HepG2 (cell line): Measurements from ENCODE around the gene POU3F1. TPM values are rescaled to one million over a fixed set of nuclear protein-coding genes. Genes with fewer than 3 reads are reported as not detected.

ENCODE experiments used
- ATAC-seq: fragments of 200-7000 bp; cut with Tn5 transposase; 3 replicates; pipeline ENCODE4 v1.9.1; 2020; ENCODE audit warnings: mild to moderate bottlenecking, moderate library complexity
- BruUV-seq: library from RNA; stranded (reverse); fragments of 400-500 nt; replicated peaks from 2 replicates; lab custom pipeline; 2021; lab: Mats Ljungman, UMichigan
- CTCF ChIA-PET: fragments of 300-600 bp; formaldehyde crosslinking; extraction: SDS; loops from one replicate; lab custom pipeline; 2021; ENCODE audit warnings: low total read pairs, inconsistent platforms, low intra/inter-chr PET ratio; lab: Yijun Ruan, JAX
- POLR2A ChIA-PET: fragments of 350-600 bp; sonication (Branson Sonifier 250); formaldehyde crosslinking; loops from one replicate; lab custom pipeline; 2020; ENCODE audit warnings: antibody characterized with exemption, inconsistent platforms; lab: Yijun Ruan, JAX
- DNase-seq: peaks from one replicate; pipeline ENCODE4 v3.0.0-alpha.2; 2015; ENCODE audit warnings: low spot score
- FAIRE-seq: peaks from 3 replicates; lab custom pipeline; 2011; peaks lifted over from hg19 to GRCh38; lab: Jason Lieb, UNC
- H2AFZ ChIP-seq: one replicate; pipeline ENCODE4 v1.6.1; 2011; ENCODE audit warnings: low read length, inconsistent platforms
- H3K27ac ChIP-seq: fragments of 300-600 bp; 3 replicates; pipeline ENCODE4 v1.8.0; 2011; ENCODE audit warnings: mixed run types, mild to moderate bottlenecking, mixed read lengths, low read length, inconsistent platforms; ENCODE audit not compliant: insufficient read depth; ENCODE audit errors: extremely low read length
- H3K27me3 ChIP-seq, 2 experiments: fragments of 200-600 bp in 1 of 2; 2 replicates in 1 of 2; 3 replicates in 1 of 2; pipeline versions ENCODE4 v1.6.0 to v1.8.0; 2011; ENCODE audit warnings: low read length in 2 of 2, mild to moderate bottlenecking in 2 of 2, moderate library complexity in 2 of 2, inconsistent platforms in 1 of 2; ENCODE audit not compliant: insufficient read depth in 2 of 2, control insufficient read depth in 1 of 2
- H3K36me3 ChIP-seq, 2 experiments: fragments of 200-600 bp in 1 of 2; replicated peaks in 1 of 2; 2 replicates in 1 of 2; 3 replicates in 1 of 2; pipeline versions ENCODE4 v1.5.1 to v1.8.0; 2011; ENCODE audit warnings: low read length in 2 of 2, inconsistent platforms in 1 of 2; ENCODE audit not compliant: insufficient read depth in 2 of 2, control insufficient read depth in 1 of 2
- H3K4me1 ChIP-seq: 2 replicates; pipeline ENCODE4 v1.5.1; 2012; ENCODE audit warnings: low read length, inconsistent platforms; ENCODE audit not compliant: insufficient read depth
- H3K4me2 ChIP-seq: 2 replicates; pipeline ENCODE4 v1.6.0; 2011; ENCODE audit warnings: low read depth, low read length, inconsistent platforms
- H3K4me3 ChIP-seq, 3 experiments: fragments of 200-600 bp in 1 of 3; sonication (generic), shearing (Covaris generic) in 1 of 3; replicated peaks in 1 of 3; 2 replicates each; pipeline ENCODE4 v1.5.1; 2011 to 2016; ENCODE audit warnings: low read length in 3 of 3, inconsistent platforms in 2 of 3, low read depth in 2 of 3, mild to moderate bottlenecking in 2 of 3, control low read depth in 1 of 3, mixed read lengths in 1 of 3; ENCODE audit not compliant: insufficient read depth in 1 of 3
- H3K79me2 ChIP-seq: one replicate; pipeline ENCODE4 v1.6.1; 2011; ENCODE audit warnings: low read length, inconsistent platforms; ENCODE audit not compliant: insufficient read depth
- H3K9ac ChIP-seq: 2 replicates; pipeline ENCODE4 v1.6.0; 2011; ENCODE audit warnings: mild to moderate bottlenecking, low read depth, low read length, inconsistent platforms; ENCODE audit not compliant: insufficient read depth
- H3K9me3 ChIP-seq: 2 replicates; pipeline ENCODE4 v1.5.1; 2012; ENCODE audit warnings: mild to moderate bottlenecking, low read length
- H4K20me1 ChIP-seq: 2 replicates; pipeline ENCODE4 v1.6.0; 2011; ENCODE audit warnings: inconsistent platforms, mild to moderate bottlenecking, low read length, moderate library complexity; ENCODE audit not compliant: insufficient read depth
- CAMTA2 ChIP-seq: sonication (generic); formaldehyde crosslinking; IDR thresholded peaks from 2 replicates; pipeline ENCODE4 v1.4.0; 2020; ENCODE audit warnings: mild to moderate bottlenecking, missing genetic modification reagents, borderline replicate concordance
- FOXC1 ChIP-seq: sonication (generic); formaldehyde crosslinking; IDR thresholded peaks from 2 replicates; pipeline ENCODE4 v1.8.0; 2022; ENCODE audit warnings: mild to moderate bottlenecking, missing genetic modification reagents, borderline replicate concordance
- HOXA3 ChIP-seq: sonication (generic); formaldehyde crosslinking; IDR thresholded peaks from 2 replicates; pipeline ENCODE4 v1.5.0; 2020; ENCODE audit warnings: missing genetic modification reagents
- JUN ChIP-seq: sonication (generic); formaldehyde crosslinking; IDR thresholded peaks from 2 replicates; pipeline ENCODE4 v1.4.0; 2020; ENCODE audit warnings: mild to moderate bottlenecking, missing genetic modification reagents
- JUND ChIP-seq: sonication (generic); formaldehyde crosslinking; IDR thresholded peaks from 2 replicates; pipeline ENCODE4 v1.8.0; 2022; ENCODE audit warnings: mild to moderate bottlenecking, missing genetic modification reagents
- KLF16 ChIP-seq, 2 experiments: sonication (generic) in 1 of 2; formaldehyde crosslinking in 1 of 2; IDR thresholded peaks; 2 replicates each; pipeline versions ENCODE4 v1.6.1 to v1.8.0; 2016 to 2023; ENCODE audit warnings: missing genetic modification reagents in 2 of 2, missing compliant biosample characterization in 1 of 2
- TRIM24 ChIP-seq: sonication (generic); formaldehyde crosslinking; IDR thresholded peaks from 2 replicates; pipeline ENCODE4 v1.8.0; 2022; ENCODE audit warnings: mild to moderate bottlenecking, missing genetic modification reagents
- ZNF317 ChIP-seq: sonication (generic); formaldehyde crosslinking; IDR thresholded peaks from 2 replicates; pipeline ENCODE4 v1.5.0; 2020; ENCODE audit warnings: mild to moderate bottlenecking, missing genetic modification reagents
- WGBS: methylation state at CpG from one replicate; pipeline ENCODE4 v1.1.6; 2017; ENCODE audit warnings: low lambda C conversion rate; 5-methylcytosine and 5-hydroxymethylcytosine counted together
- in situ Hi-C: cut with HindIII; loops from 2 replicates; pipeline ENCODE4 v1.10.0; 2017; ENCODE audit warnings: low pct_unique_long_range_greater_than_20kb; ENCODE audit not compliant: extremely low pct_ligation_motif_present
- intact Hi-C: fragments of 100-400 bp; cut with micrococcal nuclease; formaldehyde crosslinking; loops from one replicate; pipeline ENCODE4 v1.10.0; 2022; ENCODE audit not compliant: unreplicated experiment
- polyA plus RNA-seq, 8 experiments: library from polyadenylated mRNA; depleted of rRNA in 3 of 8; stranded (reverse) in 7 of 8; unstranded in 1 of 8; fragments of >200 nt; fragmentation: Illumina TruSeq in 4 of 8; extraction: Trizol in 4 of 8; gene quantifications; 2 replicates each; pipeline versions ENCODE4 v1.2.1 to v1.2.3, GENCODE V29; 2011 to 2016; ENCODE audit warnings: low read depth in 4 of 8, missing spikeins in 1 of 8, mixed read lengths in 1 of 8; ENCODE audit not compliant: insufficient read depth in 1 of 8
- total RNA-seq, 5 experiments: library from RNA; depleted of rRNA; stranded (reverse); fragments of >200 nt; fragmentation: Illumina TruSeq; extraction: Trizol; gene quantifications; 2 replicates each; pipeline ENCODE4 v1.2.3, GENCODE V29; 2016; ENCODE audit warnings: low read depth in 1 of 5
- TF ChIP-seq, protein P1 (sequence below): sonication (generic); formaldehyde crosslinking; IDR thresholded peaks from 2 replicates; pipeline ENCODE4 v1.5.1; 2020; ENCODE audit warnings: mild to moderate bottlenecking, missing genetic modification reagents, moderate library complexity
- TF ChIP-seq, protein P2 (sequence below): sonication (generic); formaldehyde crosslinking; IDR thresholded peaks from 2 replicates; pipeline ENCODE4 v1.4.0; 2020; ENCODE audit warnings: missing genetic modification reagents
- TF ChIP-seq, protein P3 (sequence below): sonication (generic); formaldehyde crosslinking; conservative IDR thresholded peaks from 2 replicates; pipeline ENCODE4 v1.4.0; 2020; ENCODE audit warnings: mild to moderate bottlenecking, missing genetic modification reagents, moderate library complexity

The POU3F1 gene
- total and polyA plus RNA-seq, 2 of the 13 experiments (the other 11 are each of a cell fraction or from before 2014, with no cell fraction given) = not detected

DNA sequence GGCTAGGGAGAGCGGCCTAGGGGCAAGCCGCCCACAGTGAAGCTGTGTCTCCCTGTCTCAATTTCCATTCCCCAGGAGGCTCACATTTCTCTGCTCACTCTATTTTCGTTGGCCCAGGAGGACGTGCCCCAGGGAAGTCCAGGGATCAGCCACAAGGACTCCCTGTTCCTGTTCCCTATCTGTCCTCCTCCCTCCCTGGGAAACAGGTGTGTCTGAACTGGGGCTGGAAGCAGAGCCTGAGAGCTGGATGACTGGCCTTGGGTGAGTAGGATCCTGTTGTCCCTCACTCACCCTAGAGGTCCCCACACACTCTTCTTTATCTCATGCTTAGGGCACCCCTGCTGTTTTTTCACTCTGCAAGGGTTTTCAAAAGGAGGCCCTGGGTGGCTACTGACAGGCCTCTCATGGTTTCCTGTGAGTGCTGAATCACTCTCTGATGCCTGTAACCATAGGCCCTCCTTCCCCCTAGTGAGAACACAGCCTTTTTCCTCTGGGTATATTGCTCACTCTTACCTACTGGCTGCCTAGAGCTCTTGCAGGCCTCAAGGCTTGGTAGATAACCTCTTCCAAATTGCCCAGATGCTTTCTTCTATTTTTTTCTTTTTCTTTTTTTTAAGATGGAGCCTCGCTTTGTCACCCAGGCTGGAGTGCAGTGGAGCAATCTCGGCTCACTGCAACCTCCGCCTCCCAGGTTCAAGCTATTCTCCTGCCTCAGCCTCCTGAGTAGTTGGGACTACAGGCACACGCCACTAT is 37.3 kb downstream of the POU3F1 start:
- WGBS = 75% methylated on average over 8 of the region's 8 CpGs
- Histone ChIP-seq H3K79me2 (peaks cover 21% of the 10 kb centered on the region), H2AFZ (peak overlapping the region; percentile 28), H3K9ac (peak overlapping the region; percentile 62), H3K4me3 (0 out of 6 replicates have a peak overlapping the region, but pooled peaks of 1 of the 3 experiments have one; percentile 17), H3K4me2 (peak overlapping the region; percentile 56), H3K27me3 (no peaks in the 10 kb centered on the region; a peak in 1 of 5 replicates), H3K4me1 (peaks cover 53% of the 10 kb centered on the region), H3K27ac (peak overlapping the region; percentile 66), H3K36me3 (no peaks in the 10 kb centered on the region), H4K20me1 (no peaks in the 10 kb centered on the region), H3K9me3 (no peaks in the 10 kb centered on the region)
- in situ Hi-C loops = no loop called here
- FAIRE-seq = no peak
- intact Hi-C loops = no loop called here
- no peak for DNase-seq
- CTCF ChIA-PET = no interaction called here
- ATAC-seq = peak; percentile 9
- BruUV-seq = no TSS peak
- POLR2A ChIA-PET = interaction anchor here (1.7 to 5.1 kb wide), 3 partner anchors 8 to 19 kb away, joined by 4 to 48 read pairs (median 13); partner anchors contain the start of gene SF3A3
- no peak for TF ChIP-seq TRIM24 (CRISPR knock-in tag)
- TF ChIP-seq JUN (CRISPR knock-in tag) = no peak
- TF ChIP-seq JUND = no peak
- no peak for TF ChIP-seq FOXC1 (CRISPR knock-in tag)
- TF ChIP-seq, protein P1, sequence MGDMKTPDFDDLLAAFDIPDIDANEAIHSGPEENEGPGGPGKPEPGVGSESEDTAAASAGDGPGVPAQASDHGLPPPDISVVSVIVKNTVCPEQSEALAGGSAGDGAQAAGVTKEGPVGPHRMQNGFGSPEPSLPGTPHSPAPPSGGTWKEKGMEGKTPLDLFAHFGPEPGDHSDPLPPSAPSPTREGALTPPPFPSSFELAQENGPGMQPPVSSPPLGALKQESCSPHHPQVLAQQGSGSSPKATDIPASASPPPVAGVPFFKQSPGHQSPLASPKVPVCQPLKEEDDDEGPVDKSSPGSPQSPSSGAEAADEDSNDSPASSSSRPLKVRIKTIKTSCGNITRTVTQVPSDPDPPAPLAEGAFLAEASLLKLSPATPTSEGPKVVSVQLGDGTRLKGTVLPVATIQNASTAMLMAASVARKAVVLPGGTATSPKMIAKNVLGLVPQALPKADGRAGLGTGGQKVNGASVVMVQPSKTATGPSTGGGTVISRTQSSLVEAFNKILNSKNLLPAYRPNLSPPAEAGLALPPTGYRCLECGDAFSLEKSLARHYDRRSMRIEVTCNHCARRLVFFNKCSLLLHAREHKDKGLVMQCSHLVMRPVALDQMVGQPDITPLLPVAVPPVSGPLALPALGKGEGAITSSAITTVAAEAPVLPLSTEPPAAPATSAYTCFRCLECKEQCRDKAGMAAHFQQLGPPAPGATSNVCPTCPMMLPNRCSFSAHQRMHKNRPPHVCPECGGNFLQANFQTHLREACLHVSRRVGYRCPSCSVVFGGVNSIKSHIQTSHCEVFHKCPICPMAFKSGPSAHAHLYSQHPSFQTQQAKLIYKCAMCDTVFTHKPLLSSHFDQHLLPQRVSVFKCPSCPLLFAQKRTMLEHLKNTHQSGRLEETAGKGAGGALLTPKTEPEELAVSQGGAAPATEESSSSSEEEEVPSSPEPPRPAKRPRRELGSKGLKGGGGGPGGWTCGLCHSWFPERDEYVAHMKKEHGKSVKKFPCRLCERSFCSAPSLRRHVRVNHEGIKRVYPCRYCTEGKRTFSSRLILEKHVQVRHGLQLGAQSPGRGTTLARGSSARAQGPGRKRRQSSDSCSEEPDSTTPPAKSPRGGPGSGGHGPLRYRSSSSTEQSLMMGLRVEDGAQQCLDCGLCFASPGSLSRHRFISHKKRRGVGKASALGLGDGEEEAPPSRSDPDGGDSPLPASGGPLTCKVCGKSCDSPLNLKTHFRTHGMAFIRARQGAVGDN (CRISPR knock-in tag) = peak; percentile 36; the same call in 1 of the 2 replicates
- TF ChIP-seq CAMTA2 (CRISPR knock-in tag) = no peak
- TF ChIP-seq, protein P2, sequence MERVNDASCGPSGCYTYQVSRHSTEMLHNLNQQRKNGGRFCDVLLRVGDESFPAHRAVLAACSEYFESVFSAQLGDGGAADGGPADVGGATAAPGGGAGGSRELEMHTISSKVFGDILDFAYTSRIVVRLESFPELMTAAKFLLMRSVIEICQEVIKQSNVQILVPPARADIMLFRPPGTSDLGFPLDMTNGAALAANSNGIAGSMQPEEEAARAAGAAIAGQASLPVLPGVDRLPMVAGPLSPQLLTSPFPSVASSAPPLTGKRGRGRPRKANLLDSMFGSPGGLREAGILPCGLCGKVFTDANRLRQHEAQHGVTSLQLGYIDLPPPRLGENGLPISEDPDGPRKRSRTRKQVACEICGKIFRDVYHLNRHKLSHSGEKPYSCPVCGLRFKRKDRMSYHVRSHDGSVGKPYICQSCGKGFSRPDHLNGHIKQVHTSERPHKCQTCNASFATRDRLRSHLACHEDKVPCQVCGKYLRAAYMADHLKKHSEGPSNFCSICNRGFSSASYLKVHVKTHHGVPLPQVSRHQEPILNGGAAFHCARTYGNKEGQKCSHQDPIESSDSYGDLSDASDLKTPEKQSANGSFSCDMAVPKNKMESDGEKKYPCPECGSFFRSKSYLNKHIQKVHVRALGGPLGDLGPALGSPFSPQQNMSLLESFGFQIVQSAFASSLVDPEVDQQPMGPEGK (CRISPR knock-in tag) = no peak
- no peak for TF ChIP-seq KLF16 (CRISPR knock-in tag; IDR thresholded peaks at IDR 0.05)
- no peak for TF ChIP-seq ZNF317
- TF ChIP-seq, protein P3, sequence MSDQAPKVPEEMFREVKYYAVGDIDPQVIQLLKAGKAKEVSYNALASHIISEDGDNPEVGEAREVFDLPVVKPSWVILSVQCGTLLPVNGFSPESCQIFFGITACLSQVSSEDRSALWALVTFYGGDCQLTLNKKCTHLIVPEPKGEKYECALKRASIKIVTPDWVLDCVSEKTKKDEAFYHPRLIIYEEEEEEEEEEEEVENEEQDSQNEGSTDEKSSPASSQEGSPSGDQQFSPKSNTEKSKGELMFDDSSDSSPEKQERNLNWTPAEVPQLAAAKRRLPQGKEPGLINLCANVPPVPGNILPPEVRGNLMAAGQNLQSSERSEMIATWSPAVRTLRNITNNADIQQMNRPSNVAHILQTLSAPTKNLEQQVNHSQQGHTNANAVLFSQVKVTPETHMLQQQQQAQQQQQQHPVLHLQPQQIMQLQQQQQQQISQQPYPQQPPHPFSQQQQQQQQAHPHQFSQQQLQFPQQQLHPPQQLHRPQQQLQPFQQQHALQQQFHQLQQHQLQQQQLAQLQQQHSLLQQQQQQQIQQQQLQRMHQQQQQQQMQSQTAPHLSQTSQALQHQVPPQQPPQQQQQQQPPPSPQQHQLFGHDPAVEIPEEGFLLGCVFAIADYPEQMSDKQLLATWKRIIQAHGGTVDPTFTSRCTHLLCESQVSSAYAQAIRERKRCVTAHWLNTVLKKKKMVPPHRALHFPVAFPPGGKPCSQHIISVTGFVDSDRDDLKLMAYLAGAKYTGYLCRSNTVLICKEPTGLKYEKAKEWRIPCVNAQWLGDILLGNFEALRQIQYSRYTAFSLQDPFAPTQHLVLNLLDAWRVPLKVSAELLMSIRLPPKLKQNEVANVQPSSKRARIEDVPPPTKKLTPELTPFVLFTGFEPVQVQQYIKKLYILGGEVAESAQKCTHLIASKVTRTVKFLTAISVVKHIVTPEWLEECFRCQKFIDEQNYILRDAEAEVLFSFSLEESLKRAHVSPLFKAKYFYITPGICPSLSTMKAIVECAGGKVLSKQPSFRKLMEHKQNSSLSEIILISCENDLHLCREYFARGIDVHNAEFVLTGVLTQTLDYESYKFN (CRISPR knock-in tag) = 0 out of 2 replicates have a peak, but pooled peaks have one; percentile 15
- no peak for TF ChIP-seq HOXA3
